Activated CD4-positive, alpha-beta T cell treated with anti-CD3 and anti-CD28 coated beads for 36 hours (primary cell): ENCODE measurements around the gene YAE1. TPM values are rescaled to one million over a fixed set of nuclear protein-coding genes. Genes with fewer than 3 reads are reported as not detected.

Source experiments
- ATAC-seq: fragments of 200-7000 bp; cut with Tn5 transposase; one replicate; pipeline ENCODE4 v1.10.0; 2021; ENCODE audit warnings: mild to moderate bottlenecking, moderate library complexity
- CTCF ChIA-PET: fragments of 350-600 bp; sonication (Branson Sonifier 250); formaldehyde crosslinking; loops from one replicate; lab custom pipeline; 2021; ENCODE audit warnings: antibody characterized with exemption; lab: Charles Lee
- POLR2A ChIA-PET: fragments of 350-600 bp; sonication (Branson Sonifier 250); formaldehyde crosslinking; loops from one replicate; lab custom pipeline; 2021; ENCODE audit warnings: antibody characterized with exemption, inconsistent platforms; lab: Charles Lee
- DNase-seq: peaks from one replicate; pipeline ENCODE4 v3.0.0-alpha.2; 2020
- H3K27ac Mint-ChIP-seq: one replicate; pipeline ENCODE4 v1.8.0; 2021; ENCODE audit warnings: mixed read lengths
- H3K27me3 Mint-ChIP-seq: one replicate; pipeline ENCODE4 v1.8.0; 2021; ENCODE audit warnings: mixed read lengths
- H3K36me3 Mint-ChIP-seq: one replicate; pipeline ENCODE4 v1.8.0; 2021; ENCODE audit warnings: low read depth, mixed read lengths
- H3K4me1 Mint-ChIP-seq: one replicate; pipeline ENCODE4 v1.8.0; 2021; ENCODE audit warnings: mixed read lengths
- H3K4me3 Mint-ChIP-seq: one replicate; pipeline ENCODE4 v1.8.0; 2021; ENCODE audit warnings: mild to moderate bottlenecking, moderate library complexity, mixed read lengths
- H3K9me3 Mint-ChIP-seq: one replicate; pipeline ENCODE4 v1.8.0; 2021; ENCODE audit warnings: low read depth, mixed read lengths
- intact Hi-C, 2 experiments: fragments of 100-400 bp; cut with DNase I in 1 of 2; cut with micrococcal nuclease in 1 of 2; formaldehyde crosslinking; loops; one replicate each; pipeline versions ENCODE4 v1.14.2 to v1.15.1; 2022 to 2024; cut with DNase I, micrococcal nuclease
- total RNA-seq, 2 experiments: library from RNA; stranded (reverse); gene quantifications; one replicate each; pipeline ENCODE4 v1.2.3, GENCODE V29; 2021

The YAE1 gene
- total RNA-seq = 10 to 100 TPM in 1 of 2 experiments, 1 to 10 TPM in 1; 9.8 to 13.5 TPM

DNA sequence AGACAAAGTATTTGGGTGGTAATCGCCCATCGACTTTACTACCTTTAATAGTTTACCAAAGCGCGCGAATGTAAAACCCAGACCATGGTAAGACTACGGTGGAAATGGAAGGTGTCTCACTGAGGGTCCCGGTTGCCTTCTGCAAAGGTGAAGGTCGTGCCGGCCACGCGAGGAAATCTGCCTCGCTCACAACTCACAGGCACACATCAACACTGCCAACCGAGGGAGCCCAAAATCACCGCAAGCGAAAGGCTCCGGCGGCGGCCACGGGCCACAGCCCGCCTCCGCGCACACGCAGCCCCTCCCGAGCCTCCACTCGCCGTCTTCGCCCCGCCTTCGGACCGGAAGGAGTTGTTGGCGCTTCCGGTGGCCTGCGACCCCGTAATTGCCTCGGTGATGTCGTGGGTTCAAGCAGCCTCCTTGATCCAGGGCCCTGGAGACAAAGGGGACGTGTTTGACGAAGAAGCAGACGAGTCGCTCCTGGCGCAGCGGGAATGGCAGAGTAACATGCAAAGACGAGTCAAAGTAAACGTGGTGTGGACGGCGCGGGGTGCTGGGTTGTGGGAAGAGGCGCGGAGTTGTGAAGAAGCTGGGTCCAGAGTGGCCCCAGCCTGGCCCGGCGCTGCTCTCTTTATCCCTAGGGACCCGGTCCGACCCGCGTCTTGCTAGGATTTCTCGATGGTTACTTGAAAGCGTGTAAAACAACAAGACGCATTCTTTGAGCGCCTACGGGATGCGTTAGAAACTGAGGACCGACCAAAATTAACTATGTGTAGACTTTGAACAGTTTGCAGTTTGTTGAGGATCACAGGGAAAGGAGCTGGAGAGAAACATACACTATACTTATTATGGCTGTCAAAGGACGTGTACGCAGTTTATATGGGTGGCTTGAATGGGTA is at the start of gene YAE1:
Gene YAE1 (plus strand): TSS at position 382 of the 899 bp plus-strand sequence. CDS start 15 bp downstream, at position 397.
- Mint-ChIP-seq H3K36me3 (peaks cover 10% of the 10 kb centered on the region), H3K4me3 (peak within 1 kb of the TSS; percentile 96), H3K9me3 (no peaks in the 10 kb centered on the region), H3K27ac (peak within 1 kb of the TSS; percentile 98), H3K27me3 (no peaks in the 10 kb centered on the region), H3K4me1 (peaks cover 14% of the 10 kb centered on the region)
- intact Hi-C loops = loop anchor here (1.0 to 5.0 kb wide), 7 partner anchors 26 to 568 kb away; partner anchors contain the start of genes MPLKIP (in 2 of the 2), CDK13 (in 1 of the 2) and RALA (in 1 of the 2)
- peak; percentile 89 for DNase-seq
- peak; percentile 95 for ATAC-seq
- ChIA-PET POLR2A (interaction anchor here (0.8 kb wide), 1 partner anchor 14 kb away, joined by 3 read pairs; no protein-coding TSS in a partner anchor), CTCF (interaction anchor here (0.7 to 2.1 kb wide), 3 partner anchors 13 to 81 kb away, joined by 3 to 19 read pairs (median 3); no protein-coding TSS in a partner anchor)

- POLR2A ChIA-PET = no interaction called here
Observed at GRCh38 chr7:39516498-39516897, 49.7 kb upstream of the YAE1 start.

GRCh38 chr7:39517240-39517639 is 49.0 kb upstream of the YAE1 start:
- no peaks in the 10 kb centered on the region for H3K4me1 Mint-ChIP-seq
- no peaks in the 10 kb centered on the region for H3K36me3 Mint-ChIP-seq
- peaks cover 1% of the 10 kb centered on the region for H3K27me3 Mint-ChIP-seq
- no peak for ATAC-seq
- H3K27ac Mint-ChIP-seq = no peak overlapping the region
- H3K4me3 Mint-ChIP-seq = no peak overlapping the region
- intact Hi-C loops = loop anchor here in 1 of 2 experiments (5.0 kb wide), 1 partner anchor 50 kb away; no protein-coding TSS in a partner anchor
- DNase-seq = no peak
- ChIA-PET POLR2A (no interaction called here), CTCF (no interaction called here)
- H3K9me3 Mint-ChIP-seq = no peaks in the 10 kb centered on the region

More at GRCh38 chr7:39516498-39516897, 49.7 kb upstream of the YAE1 start:
- no peaks in the 10 kb centered on the region for H3K9me3 Mint-ChIP-seq
- CTCF ChIA-PET = no interaction called here
- H3K27me3 Mint-ChIP-seq = peaks cover 1% of the 10 kb centered on the region
- DNase-seq = no peak
- no peaks in the 10 kb centered on the region for H3K4me1 Mint-ChIP-seq
- H3K4me3 Mint-ChIP-seq = no peak overlapping the region
- ATAC-seq = no peak
- no peak overlapping the region for H3K27ac Mint-ChIP-seq
- intact Hi-C loops = loop anchor here in 1 of 2 experiments (5.0 kb wide), 1 partner anchor 49 kb away; no protein-coding TSS in a partner anchor
- H3K36me3 Mint-ChIP-seq = no peaks in the 10 kb centered on the region

- no peaks in the 10 kb centered on the region for H3K36me3 Mint-ChIP-seq
- intact Hi-C loops = loop anchor here in 1 of 2 experiments (10.0 kb wide), 1 partner anchor 591 kb away; no protein-coding TSS in a partner anchor
- DNase-seq = no peak
- POLR2A ChIA-PET = no interaction called here
- peaks cover 7% of the 10 kb centered on the region for H3K27me3 Mint-ChIP-seq
- no peak overlapping the region for H3K27ac Mint-ChIP-seq
- H3K9me3 Mint-ChIP-seq = no peaks in the 10 kb centered on the region
- ATAC-seq = no peak
- CTCF ChIA-PET = no interaction called here
- H3K4me3 Mint-ChIP-seq = no peak overlapping the region
- no peaks in the 10 kb centered on the region for H3K4me1 Mint-ChIP-seq
Observed at GRCh38 chr7:39525926-39526325, 40.3 kb upstream of the YAE1 start.

GRCh38 chr7:39526666-39527065 is 39.5 kb upstream of the YAE1 start:
- no peak for DNase-seq
- Mint-ChIP-seq H3K4me1 (no peaks in the 10 kb centered on the region), H3K4me3 (no peak overlapping the region), H3K27me3 (peaks cover 7% of the 10 kb centered on the region), H3K9me3 (no peaks in the 10 kb centered on the region), H3K36me3 (no peaks in the 10 kb centered on the region), H3K27ac (no peak overlapping the region)
- intact Hi-C loops = loop anchor here in 1 of 2 experiments (10.0 kb wide), 1 partner anchor 592 kb away; no protein-coding TSS in a partner anchor
- ChIA-PET CTCF (no interaction called here), POLR2A (no interaction called here)
- ATAC-seq = no peak

GRCh38 chr7:39527296-39527695 is 38.9 kb upstream of the YAE1 start:
- ChIA-PET POLR2A (no interaction called here), CTCF (no interaction called here)
- ATAC-seq (no peak), DNase-seq (no peak)
- Mint-ChIP-seq H3K4me3 (no peak overlapping the region), H3K27ac (no peak overlapping the region), H3K9me3 (no peaks in the 10 kb centered on the region), H3K36me3 (no peaks in the 10 kb centered on the region), H3K27me3 (peaks cover 7% of the 10 kb centered on the region), H3K4me1 (no peaks in the 10 kb centered on the region)
- intact Hi-C loops = loop anchor here in 1 of 2 experiments (10.0 kb wide), 1 partner anchor 592 kb away; no protein-coding TSS in a partner anchor

- Mint-ChIP-seq H3K9me3 (no peaks in the 10 kb centered on the region), H3K4me3 (no peak overlapping the region), H3K4me1 (no peaks in the 10 kb centered on the region), H3K36me3 (no peaks in the 10 kb centered on the region), H3K27ac (no peak overlapping the region), H3K27me3 (peaks cover 7% of the 10 kb centered on the region)
- POLR2A ChIA-PET = no interaction called here
- CTCF ChIA-PET = no interaction called here
- ATAC-seq (no peak), DNase-seq (no peak)
- intact Hi-C loops = loop anchor here in 1 of 2 experiments (10.0 kb wide), 1 partner anchor 593 kb away; no protein-coding TSS in a partner anchor
Observed at GRCh38 chr7:39527951-39528350, 38.3 kb upstream of the YAE1 start.

DNA sequence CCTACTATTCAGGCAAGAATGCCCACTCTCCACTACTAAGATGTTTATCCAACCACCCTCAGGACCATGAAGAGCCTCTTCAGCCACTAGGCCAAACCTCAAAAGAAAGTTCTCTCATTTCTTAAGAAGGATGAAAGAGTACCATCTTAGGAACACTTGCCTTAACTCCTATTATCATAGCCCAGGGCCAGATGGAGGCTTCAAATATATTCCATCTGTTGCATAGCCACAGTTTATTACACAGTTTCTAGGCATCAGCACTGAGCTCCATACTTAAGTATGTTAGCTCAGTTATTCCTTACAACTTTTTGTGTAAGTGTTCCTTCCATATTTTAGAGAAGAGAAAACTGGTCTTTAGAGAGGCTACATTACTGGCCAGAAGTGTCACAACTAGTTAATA is 37.4 kb upstream of the YAE1 start:
- ChIA-PET POLR2A (no interaction called here), CTCF (no interaction called here)
- Mint-ChIP-seq H3K4me1 (no peaks in the 10 kb centered on the region), H3K4me3 (no peak overlapping the region), H3K27ac (no peak overlapping the region), H3K36me3 (no peaks in the 10 kb centered on the region), H3K9me3 (no peaks in the 10 kb centered on the region), H3K27me3 (peaks cover 2% of the 10 kb centered on the region)
- intact Hi-C loops = loop anchor here in 1 of 2 experiments (10.0 kb wide), 1 partner anchor 594 kb away; no protein-coding TSS in a partner anchor
- ATAC-seq (no peak), DNase-seq (no peak)

DNA sequence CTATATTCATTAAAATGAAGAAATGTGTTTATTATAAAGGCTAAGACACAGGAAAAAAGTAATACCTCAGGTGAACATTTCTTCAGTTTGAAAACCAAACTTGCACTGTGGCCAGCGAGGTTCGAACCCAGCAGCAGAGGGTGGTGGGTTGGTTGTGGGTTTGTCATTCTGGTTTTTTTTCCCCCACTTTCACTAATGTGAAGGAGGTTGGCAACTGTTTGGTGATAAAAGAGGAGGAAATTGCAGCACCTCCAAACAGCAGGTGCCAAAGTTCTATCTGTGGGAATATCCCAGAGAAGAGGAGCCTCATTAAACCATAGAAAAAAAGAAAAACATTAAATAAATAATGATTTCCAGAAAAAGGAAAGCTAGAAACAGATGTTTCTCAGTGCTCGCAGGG is 36.6 kb upstream of the YAE1 start:
- no peak for DNase-seq
- peaks cover 2% of the 10 kb centered on the region for H3K27me3 Mint-ChIP-seq
- H3K36me3 Mint-ChIP-seq = no peaks in the 10 kb centered on the region
- intact Hi-C loops = loop anchor here in 1 of 2 experiments (10.0 kb wide), 1 partner anchor 595 kb away; no protein-coding TSS in a partner anchor
- H3K4me3 Mint-ChIP-seq = no peak overlapping the region
- no peak for ATAC-seq
- H3K27ac Mint-ChIP-seq = no peak overlapping the region
- POLR2A ChIA-PET = no interaction called here
- H3K4me1 Mint-ChIP-seq = no peaks in the 10 kb centered on the region
- CTCF ChIA-PET = interaction anchor here (0.7 kb wide), 1 partner anchor 9 kb away, joined by 3 read pairs; no protein-coding TSS in a partner anchor
- no peaks in the 10 kb centered on the region for H3K9me3 Mint-ChIP-seq

- no peaks in the 10 kb centered on the region for H3K9me3 Mint-ChIP-seq
Observed at GRCh38 chr7:39530971-39531370, 35.2 kb upstream of the YAE1 start.

DNA sequence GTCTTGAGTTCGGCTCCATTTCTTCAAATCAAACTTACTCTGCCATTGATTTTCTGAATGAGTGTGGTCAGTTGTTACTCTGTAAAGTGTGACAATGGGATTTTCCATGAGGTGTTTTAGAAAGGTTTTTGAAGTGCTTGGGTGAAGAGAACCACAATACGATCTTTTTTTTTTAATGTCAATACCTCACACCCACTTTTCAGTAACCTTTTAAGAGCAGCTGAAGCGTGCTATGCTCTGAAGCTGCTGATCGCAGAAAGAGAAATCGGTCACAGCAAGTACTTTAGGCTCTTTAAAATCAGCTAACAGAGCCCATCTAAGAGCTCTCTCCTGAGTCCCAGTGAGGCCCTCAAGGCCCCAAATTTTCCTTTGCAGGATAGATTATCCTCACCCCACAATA is 34.4 kb upstream of the YAE1 start:
- ChIA-PET POLR2A (no interaction called here), CTCF (interaction anchor here (0.5 to 0.6 kb wide), 2 partner anchors 567 to 599 kb away, joined by 3 to 4 read pairs; no protein-coding TSS in a partner anchor)
- no peaks in the 10 kb centered on the region for H3K4me1 Mint-ChIP-seq
- DNase-seq (no peak), ATAC-seq (no peak)
- no peaks in the 10 kb centered on the region for H3K36me3 Mint-ChIP-seq
- no peaks in the 10 kb centered on the region for H3K27me3 Mint-ChIP-seq
- no peak overlapping the region for H3K27ac Mint-ChIP-seq
- no peak overlapping the region for H3K4me3 Mint-ChIP-seq
- intact Hi-C loops = no loop called here
- no peaks in the 10 kb centered on the region for H3K9me3 Mint-ChIP-seq

More at GRCh38 chr7:39530971-39531370, 35.2 kb upstream of the YAE1 start:
- ATAC-seq (no peak), DNase-seq (no peak)
- ChIA-PET POLR2A (no interaction called here), CTCF (interaction anchor here (0.6 kb wide), 1 partner anchor 568 kb away, joined by 3 read pairs; no protein-coding TSS in a partner anchor)
- no peaks in the 10 kb centered on the region for H3K36me3 Mint-ChIP-seq
- H3K27me3 Mint-ChIP-seq = no peaks in the 10 kb centered on the region
- no peak overlapping the region for H3K4me3 Mint-ChIP-seq
- intact Hi-C loops = no loop called here
- no peaks in the 10 kb centered on the region for H3K4me1 Mint-ChIP-seq
- H3K27ac Mint-ChIP-seq = no peak overlapping the region
